ENCODE data around the gene TRIP11.

The TRIP11 gene

DNA sequence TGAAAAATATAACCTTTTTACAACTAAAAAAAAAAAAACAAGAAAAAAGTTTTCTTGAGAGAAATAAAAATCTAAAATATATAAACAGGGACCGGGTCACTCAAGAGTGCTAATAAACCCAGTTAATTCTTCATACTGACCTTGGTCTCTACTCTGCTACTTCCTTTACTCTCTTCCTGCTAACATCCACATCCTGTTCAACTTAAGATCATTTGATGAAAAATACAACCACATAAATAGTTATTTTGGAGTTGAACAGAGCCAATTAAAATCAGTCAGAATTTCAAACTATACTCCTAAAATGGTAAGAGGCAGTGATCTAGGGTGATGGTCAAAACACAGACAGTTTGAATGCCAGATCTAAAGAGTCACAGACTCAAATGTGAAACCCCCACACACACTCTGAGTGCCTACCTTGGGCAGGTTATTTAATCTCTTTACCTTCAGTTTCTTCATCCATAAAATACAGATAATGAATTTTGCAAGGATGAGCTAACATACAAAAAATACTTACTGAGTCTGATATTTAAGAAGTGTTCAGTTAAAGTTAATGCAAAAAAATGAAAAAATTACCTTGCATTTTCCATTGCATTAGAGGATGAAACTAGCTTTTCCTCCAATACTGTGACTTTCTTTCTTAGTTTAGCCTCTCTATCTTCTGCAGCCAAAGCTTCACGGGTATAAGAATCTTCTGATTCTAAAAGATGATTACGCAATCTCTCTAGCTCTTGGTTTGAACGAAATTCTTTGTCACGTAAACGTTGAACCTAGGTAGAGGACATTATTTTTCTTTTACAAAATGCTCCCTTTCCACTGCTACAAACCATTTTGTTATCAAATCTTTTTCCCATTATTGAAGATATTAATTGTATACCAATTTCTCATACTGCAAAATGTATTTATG is 40.9 kb downstream of the TRIP11 start:
- TF ChIP-seq JUND (IDR thresholded peaks at IDR 0.05; ENCODE audit: low read depth): no peak
- in situ Hi-C loops (cut with HindIII; ENCODE audit: low pct_unique_long_range_greater_than_20kb, low sequenced_read_pairs): no loop called here
- DNase-seq (ENCODE audit: low read depth in 1 of 2, low spot score in 1 of 2): no peak

DNA sequence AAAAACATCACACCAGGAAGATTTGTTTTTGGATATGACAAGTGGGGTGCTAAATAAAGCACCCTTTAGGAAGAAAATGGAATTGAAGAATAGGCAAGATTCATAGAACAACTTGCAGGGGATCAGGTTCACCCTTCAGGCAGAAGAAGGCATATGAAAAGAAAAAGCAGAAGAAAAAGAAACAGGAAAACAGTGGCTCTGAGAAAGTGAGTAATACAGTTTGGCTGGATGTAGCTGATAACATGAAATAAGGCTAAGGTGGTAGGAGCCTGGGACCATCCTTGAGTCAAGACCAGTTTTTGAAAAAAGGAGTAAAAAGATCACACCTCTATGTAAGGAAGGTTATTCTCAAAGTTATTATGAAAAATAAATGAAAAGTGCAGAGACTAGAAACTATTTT is 42.4 kb downstream of the TRIP11 start:
- in situ Hi-C loops (cut with HindIII; ENCODE audit: low pct_unique_long_range_greater_than_20kb, low sequenced_read_pairs): no loop called here
- DNase-seq (ENCODE audit: low read depth in 1 of 2, low spot score in 1 of 2): no peak
- no peak for TF ChIP-seq JUND (IDR thresholded peaks at IDR 0.05; ENCODE audit: low read depth)

DNA sequence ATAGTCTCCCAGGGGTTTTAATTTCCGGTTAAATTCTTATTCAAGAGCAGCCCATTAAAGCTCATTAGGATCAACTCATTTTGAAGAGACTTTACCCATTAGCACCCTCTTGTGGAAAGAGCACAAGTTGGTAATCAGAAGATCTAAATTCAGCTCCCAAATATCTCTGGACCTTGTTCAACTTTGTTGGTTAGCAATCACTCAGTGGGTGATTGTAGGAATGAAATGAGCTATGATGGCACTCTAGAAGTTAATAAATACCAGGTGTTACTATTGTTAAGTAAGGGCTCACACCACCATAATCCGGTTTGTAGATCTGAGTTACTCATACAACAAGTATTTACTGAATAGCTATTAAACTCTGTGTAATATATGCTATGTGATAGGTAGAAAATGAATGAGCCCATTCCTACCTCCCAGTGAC is 42.9 kb downstream of the TRIP11 start:
- peak; percentile 6 to 66 for DNase-seq (ENCODE audit: low read depth in 1 of 2, low spot score in 1 of 2)
- in situ Hi-C loops (cut with HindIII; ENCODE audit: low pct_unique_long_range_greater_than_20kb, low sequenced_read_pairs): no loop called here
- no peak for TF ChIP-seq JUND (IDR thresholded peaks at IDR 0.05; ENCODE audit: low read depth)

DNA sequence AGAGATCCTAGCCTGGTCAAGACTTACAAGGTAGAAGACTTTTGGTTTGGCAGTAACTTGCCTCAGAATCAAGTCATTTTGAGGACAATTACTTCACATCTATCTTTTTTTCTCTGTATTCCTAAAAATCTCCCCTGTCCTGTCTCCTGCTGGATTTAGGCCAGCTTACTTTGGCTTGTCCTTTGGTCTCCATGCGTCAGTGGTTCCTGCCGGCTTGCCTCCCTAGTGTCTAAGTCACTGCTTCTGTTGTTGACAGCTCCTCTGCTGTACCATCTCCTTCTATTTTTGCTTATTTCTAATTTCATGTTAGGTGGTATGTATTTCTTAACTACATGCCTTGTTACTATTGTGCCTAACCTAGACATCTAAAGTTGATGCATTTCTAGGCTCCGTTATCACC is 52.7 kb downstream of the TRIP11 start:
- DNase-seq (ENCODE audit: low read depth in 1 of 2, low spot score in 1 of 2): no peak
- TF ChIP-seq JUND (IDR thresholded peaks at IDR 0.05; ENCODE audit: low read depth): no peak
- in situ Hi-C loops (cut with HindIII; ENCODE audit: low pct_unique_long_range_greater_than_20kb, low sequenced_read_pairs): no loop called here

DNA sequence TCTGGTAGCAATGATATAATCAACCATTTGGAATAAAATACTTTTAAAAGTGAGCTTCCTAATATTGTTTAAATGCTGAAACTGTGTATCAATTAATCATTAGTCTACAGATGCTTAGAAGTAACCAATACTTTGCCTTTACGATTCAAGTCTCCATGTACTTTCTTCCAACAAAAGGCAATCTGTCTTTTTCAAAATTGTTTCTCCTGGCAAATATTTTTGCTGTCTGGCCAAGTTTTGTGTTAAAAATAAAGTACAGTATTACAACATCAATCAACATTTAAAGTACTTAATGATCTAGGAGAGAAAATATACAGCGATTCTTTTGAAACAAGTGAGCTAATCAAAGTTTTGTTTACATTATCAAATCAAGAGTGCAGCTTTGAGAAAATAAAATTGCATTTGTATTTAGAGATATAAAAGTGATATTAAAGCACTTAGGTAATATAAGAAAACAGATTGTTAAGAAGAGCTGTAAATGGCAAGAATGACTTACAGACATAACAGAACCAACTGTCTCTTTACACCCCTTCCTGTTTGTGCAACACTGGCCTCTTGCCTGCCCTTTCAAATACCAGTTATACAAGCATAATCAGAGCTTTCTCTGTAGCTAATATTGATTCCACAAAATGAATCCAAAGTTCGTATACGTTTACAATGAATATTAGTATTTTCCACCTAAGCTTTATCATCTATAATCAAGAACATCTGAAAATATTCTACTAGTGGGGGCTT is 54.2 kb downstream of the TRIP11 start:
- no peak for DNase-seq (ENCODE audit: low read depth in 1 of 2, low spot score in 1 of 2)
- no peak for TF ChIP-seq JUND (IDR thresholded peaks at IDR 0.05; ENCODE audit: low read depth)
- in situ Hi-C loops (cut with HindIII; ENCODE audit: low pct_unique_long_range_greater_than_20kb, low sequenced_read_pairs): no loop called here

DNA sequence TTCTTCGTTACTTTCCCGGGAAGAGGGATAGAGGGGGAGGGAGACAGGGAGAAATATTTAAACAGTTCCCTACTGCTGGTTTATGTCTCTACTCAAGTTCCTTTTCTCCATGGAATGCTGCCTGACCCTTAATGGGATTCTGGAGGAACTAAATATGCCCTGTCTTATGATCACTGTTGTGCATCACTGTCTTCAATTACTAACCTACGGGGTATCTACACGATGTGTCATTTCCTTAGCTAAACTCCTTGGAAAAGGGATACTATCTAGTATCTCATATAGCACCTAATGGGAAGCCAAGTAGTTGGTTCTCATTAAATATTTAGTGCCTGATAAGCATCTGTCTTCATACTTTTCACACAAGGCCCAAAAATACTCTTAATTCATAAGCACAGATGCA is 54.9 kb downstream of the TRIP11 start:
- TF ChIP-seq JUND (IDR thresholded peaks at IDR 0.05; ENCODE audit: low read depth): no peak
- in situ Hi-C loops (cut with HindIII; ENCODE audit: low pct_unique_long_range_greater_than_20kb, low sequenced_read_pairs): no loop called here
- DNase-seq (ENCODE audit: low read depth in 1 of 2, low spot score in 1 of 2): no peak

DNA sequence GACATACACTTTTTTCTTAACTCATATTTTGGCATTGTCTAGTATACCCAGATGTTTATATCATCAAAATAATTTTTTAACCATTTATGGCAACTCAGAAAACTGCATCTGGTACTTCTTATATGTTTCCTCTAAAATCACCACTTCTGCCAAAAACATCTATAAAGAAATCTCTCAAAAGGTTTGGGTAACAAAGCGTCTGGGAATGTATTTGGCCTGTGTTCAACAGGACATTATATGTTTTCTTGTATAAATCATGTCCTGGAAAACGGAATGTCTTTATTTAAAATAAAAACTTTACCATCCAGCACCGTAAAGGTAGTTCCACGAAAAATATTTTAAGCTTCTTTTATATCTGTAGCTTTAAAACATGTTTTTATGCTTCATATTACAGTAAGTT is 56.3 kb downstream of the TRIP11 start:
- in situ Hi-C loops (cut with HindIII; ENCODE audit: low pct_unique_long_range_greater_than_20kb, low sequenced_read_pairs): no loop called here
- DNase-seq (ENCODE audit: low read depth in 1 of 2, low spot score in 1 of 2): no peak
- TF ChIP-seq JUND (IDR thresholded peaks at IDR 0.05; ENCODE audit: low read depth): no peak

DNA sequence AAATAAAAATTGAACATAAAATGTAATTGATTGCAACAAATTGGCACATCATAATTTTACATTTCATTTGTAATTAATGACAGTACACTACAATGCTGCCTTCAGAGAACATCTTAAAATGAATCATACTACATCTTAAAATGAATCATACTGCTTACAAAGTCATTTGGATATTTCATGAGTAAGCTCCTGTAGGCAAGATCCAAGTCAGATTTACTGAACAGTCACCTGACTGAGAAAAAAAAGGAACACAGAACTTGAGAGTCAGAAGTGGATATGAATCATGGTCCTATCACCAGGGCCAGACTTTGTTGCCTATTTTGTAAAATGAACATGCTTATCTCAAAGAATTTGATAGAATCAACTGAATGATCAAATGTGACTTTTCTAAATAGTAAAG is 59.7 kb downstream of the TRIP11 start:
- in situ Hi-C loops (cut with HindIII; ENCODE audit: low pct_unique_long_range_greater_than_20kb, low sequenced_read_pairs): no loop called here
- no peak for TF ChIP-seq JUND (IDR thresholded peaks at IDR 0.05; ENCODE audit: low read depth)
- no peak for DNase-seq (ENCODE audit: low read depth in 1 of 2, low spot score in 1 of 2)

DNA sequence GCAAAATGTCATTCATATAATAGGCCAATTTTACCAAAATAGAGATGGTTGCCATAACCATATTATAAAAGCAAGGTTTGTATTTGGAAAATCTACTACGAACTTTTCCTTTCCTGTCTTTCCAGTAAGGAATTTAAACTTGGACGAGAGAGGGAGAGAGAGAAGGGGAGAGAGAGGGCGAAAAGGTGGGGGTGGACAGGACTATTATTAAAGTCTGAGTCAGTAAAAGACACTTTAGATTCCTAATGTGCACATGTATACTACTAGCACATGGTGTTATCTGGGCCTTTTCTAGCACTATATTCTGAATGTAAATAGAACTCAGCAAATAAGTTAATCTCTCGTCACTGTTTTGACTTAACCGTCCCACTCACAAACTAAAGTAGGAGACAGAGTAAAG is 62.0 kb downstream of the TRIP11 start:
- in situ Hi-C loops (cut with HindIII; ENCODE audit: low pct_unique_long_range_greater_than_20kb, low sequenced_read_pairs): no loop called here
- no peak for DNase-seq (ENCODE audit: low read depth in 1 of 2, low spot score in 1 of 2)
- TF ChIP-seq JUND (IDR thresholded peaks at IDR 0.05; ENCODE audit: low read depth): no peak

DNA sequence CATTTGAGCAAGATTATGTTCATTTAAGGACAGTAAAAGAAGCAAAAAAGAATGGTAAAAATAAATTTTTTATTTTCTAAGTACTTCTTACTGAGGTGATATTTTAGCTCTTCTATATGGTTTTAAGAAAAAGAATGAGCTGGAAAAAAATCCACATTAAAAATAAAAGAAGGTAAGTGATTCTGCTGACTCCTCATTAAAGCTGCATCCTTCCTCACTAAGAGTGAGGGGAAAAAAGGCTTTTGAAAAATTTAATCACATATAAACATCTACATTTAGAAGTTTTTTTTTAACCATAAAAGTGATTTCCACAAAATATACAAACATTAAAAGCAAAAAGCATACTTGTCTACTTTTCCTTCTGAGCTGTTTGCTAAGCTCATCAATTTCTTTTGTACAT is 64.1 kb downstream of the TRIP11 start:
- in situ Hi-C loops (cut with HindIII; ENCODE audit: low pct_unique_long_range_greater_than_20kb, low sequenced_read_pairs): no loop called here
- TF ChIP-seq JUND (IDR thresholded peaks at IDR 0.05; ENCODE audit: low read depth): no peak
- DNase-seq (ENCODE audit: low read depth in 1 of 2, low spot score in 1 of 2): no peak

DNA sequence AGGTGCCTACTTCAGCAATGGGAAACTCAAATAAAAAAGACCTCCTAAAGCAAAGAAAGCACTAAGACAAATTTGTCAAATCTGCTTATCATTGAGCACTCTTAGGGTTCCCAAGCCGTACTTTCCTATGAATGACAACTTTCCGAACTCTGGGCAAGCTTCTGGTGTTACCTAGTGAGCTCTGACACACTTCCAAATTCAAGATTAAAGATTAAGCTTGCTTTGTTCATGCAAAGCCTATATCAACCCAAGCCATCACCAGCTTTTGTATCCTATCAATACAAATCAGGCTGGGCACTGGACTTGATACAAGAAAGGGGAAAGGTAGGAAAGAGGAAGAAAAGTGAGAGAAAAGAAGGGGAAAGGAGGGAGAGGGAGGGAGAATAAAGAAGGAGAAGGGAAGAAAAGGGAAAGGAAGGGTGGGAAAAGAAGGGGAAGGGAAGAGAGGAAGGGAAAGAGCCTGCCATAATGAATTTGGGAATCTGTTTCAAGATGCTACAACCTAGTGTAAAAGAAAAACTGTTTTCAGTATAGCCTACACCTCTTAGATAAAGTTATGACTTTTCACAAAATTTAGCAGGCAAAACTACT is 68.6 kb downstream of the TRIP11 start:
- TF ChIP-seq JUND (IDR thresholded peaks at IDR 0.05; ENCODE audit: low read depth): no peak
- in situ Hi-C loops (cut with HindIII; ENCODE audit: low pct_unique_long_range_greater_than_20kb, low sequenced_read_pairs): no loop called here
- DNase-seq (ENCODE audit: low read depth in 1 of 2, low spot score in 1 of 2): no peak

DNA sequence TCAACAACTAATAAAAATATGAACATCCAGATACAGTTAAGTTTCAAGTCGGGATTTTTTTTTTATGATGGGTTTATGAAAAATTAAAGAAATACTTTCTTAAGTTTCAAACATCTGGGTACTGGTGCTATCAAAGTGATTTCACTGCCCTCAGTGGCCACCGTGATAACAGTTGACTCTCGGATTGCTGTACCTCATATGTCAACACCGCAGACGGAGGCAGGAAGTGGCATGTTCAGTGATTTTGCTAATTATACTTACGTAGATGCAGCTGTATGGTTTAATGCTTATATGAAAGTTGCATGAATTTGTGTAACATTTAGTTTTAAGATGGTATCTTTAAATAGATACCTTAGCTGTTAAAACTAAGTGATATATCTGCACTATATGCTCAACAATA is 71.6 kb downstream of the TRIP11 start:
- no peak for DNase-seq (ENCODE audit: low read depth in 1 of 2, low spot score in 1 of 2)
- TF ChIP-seq JUND (IDR thresholded peaks at IDR 0.05; ENCODE audit: low read depth): no peak
- in situ Hi-C loops (cut with HindIII; ENCODE audit: low pct_unique_long_range_greater_than_20kb, low sequenced_read_pairs): no loop called here

DNA sequence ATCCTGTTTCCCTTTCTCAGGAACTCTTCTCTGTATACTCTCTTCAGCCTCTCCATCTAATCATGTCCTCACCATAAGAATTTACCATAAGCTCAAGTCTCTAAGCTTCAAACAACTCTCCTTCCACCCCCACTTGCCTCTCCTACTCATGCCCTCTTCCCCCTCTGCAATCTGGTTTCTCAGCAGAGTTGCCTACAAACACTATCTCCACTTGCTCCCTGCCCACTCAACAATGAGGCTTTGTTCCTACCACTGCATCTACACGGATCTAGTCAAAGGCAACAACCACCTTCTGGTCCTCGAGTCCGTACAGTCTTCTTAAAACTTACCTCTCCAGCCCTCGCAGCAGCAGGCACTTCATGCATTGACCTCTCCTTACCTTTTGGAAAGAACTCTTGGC is 75.1 kb downstream of the TRIP11 start:
- DNase-seq (ENCODE audit: low read depth in 1 of 2, low spot score in 1 of 2): no peak
- no peak for TF ChIP-seq JUND (IDR thresholded peaks at IDR 0.05; ENCODE audit: low read depth)
- in situ Hi-C loops (cut with HindIII; ENCODE audit: low pct_unique_long_range_greater_than_20kb, low sequenced_read_pairs): no loop called here
